DMS 273 (cell line): ENCODE data around the gene RHOBTB3.
"Not testable (repeated sequence)": the region's sequence is repeated elsewhere in the genome, so short reads cannot be mapped to it uniquely, and the experiment has no call there.

Experiments used
- DNase-seq: peaks from one replicate; lab custom pipeline; 2025; ENCODE audit not compliant: unreplicated experiment; lab: John Stamatoyannopoulos, UW

The RHOBTB3 gene, protein sequence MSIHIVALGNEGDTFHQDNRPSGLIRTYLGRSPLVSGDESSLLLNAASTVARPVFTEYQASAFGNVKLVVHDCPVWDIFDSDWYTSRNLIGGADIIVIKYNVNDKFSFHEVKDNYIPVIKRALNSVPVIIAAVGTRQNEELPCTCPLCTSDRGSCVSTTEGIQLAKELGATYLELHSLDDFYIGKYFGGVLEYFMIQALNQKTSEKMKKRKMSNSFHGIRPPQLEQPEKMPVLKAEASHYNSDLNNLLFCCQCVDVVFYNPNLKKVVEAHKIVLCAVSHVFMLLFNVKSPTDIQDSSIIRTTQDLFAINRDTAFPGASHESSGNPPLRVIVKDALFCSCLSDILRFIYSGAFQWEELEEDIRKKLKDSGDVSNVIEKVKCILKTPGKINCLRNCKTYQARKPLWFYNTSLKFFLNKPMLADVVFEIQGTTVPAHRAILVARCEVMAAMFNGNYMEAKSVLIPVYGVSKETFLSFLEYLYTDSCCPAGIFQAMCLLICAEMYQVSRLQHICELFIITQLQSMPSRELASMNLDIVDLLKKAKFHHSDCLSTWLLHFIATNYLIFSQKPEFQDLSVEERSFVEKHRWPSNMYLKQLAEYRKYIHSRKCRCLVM

DNA sequence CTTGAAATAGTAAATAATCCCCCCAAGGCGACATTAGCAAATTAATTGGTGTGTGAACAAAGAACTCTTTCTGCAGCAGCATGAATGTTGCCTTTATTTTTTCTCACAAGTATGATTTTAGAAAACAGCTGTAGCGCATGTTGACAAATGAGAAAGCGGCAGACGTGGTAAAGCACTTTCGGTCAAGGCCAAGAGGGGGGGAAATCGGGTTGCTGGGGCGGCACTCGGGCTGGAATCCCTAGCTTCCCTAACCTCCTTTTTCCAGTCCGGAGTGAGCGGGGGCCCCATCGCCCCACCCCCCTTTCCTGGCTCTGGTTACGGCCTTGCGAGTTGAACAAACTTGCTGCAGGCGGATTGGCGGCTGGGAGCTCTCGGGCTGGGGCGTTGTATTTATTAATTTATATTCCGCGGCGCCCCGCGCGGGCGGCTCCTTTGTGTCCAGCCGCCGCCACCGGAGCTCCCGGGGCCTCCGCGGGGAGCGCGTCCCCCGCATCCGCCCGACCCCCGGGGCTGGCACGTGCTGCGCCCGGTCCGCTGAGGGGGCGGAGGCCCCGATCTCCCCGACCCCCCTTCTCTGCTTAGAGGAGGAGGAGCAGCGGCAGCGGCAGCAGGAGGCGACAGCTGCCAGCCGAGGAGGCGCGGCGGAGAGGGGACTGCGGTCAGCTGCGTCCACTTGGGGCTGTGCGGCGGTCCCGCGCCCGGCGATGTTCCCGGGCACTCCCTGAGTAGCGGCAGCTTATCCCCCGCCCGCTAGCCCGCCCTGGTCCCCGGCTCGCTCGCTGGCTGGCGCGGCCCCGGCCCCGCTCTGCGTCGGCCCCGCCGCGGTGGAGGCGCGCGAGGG, at the start of gene RHOBTB3:
Gene RHOBTB3, plus strand, starts transcription at position 607 of the 841 bp plus-strand sequence. CDS start 347 bp downstream, outside the sequence.
- DNase-seq: peak; percentile 96

GRCh38 chr5:95682891-95683290, 48.2 kb upstream of the RHOBTB3 start, which contains the start of gene SPATA9:
Gene SPATA9, minus strand, starts transcription at chr5:95682991. Its CDS starts 137 bp downstream, at chr5:95682854.
- DNase-seq: no peak

GRCh38 chr5:95684361-95684760, 46.8 kb upstream of the RHOBTB3 start:
- no peak for DNase-seq

DNA sequence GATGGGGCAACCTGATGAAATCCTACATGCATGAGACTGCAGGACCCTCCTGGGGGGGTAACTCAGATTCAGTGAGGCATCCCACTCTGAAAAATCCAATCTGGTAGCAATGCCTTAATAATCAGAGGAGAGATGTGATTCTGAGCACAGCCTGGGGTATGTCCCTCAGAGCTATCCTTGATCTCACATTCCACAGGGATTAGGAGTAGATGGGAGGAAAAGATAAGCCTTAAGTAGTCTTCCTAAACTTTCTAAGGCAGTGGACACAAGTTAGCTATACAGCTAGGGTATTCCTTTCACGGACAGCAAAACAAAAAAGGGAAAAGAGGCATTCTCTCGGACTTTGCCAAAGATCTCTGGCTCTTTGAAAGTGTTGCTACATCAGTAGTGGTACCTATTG, 44.5 kb upstream of the RHOBTB3 start:
- no peak for DNase-seq

GRCh38 chr5:95689680-95690079, 41.5 kb upstream of the RHOBTB3 start:
- DNase-seq: no peak

DNA sequence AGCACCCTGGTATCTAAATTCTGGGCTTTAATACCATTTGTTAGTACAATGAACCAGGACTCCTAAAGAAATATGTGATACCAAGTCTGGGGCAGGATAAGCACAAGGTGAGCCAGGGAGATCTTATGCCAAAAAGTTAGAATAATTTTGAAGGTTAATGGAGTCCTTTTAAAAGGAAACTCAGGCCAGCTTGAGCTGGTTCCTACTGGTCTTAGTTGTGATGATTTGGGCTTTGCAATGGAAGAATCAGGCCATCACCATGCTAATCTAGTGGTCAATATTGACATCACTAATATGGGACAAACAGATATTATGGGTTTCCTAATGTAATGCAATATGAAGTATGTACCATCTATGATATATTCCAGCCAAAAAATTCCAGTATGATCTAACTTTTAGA, 40.8 kb upstream of the RHOBTB3 start:
- DNase-seq: no peak

GRCh38 chr5:95697781-95698681, 33.1 kb upstream of the RHOBTB3 start:
- peak; percentile 47 for DNase-seq

- no peak for DNase-seq
These were observed 31.8 kb upstream of the RHOBTB3 start for GRCh38 chr5:95699337-95699736.

DNA sequence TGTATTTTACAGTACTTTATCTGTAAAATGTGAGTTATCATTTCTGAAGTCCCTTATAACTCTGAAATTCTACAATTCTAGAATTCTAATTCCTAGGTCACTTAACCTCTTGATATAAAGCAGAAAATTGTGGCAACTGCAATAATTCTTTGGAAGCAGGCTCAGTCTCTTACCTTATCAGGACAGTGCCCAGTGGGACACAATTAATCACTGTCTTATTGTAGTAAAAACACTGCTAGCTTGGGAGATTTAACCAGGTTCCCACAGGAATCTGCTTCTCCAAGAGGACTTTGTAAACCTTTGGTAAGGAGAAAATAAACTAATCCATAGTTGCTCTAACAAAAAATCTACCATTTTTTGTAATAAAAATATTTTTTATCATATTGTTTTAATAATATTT, 30.1 kb upstream of the RHOBTB3 start:
- DNase-seq: no peak

- DNase-seq: peak; percentile 18
These were observed 27.0 kb upstream of the RHOBTB3 start for GRCh38 chr5:95704150-95704549.

DNA sequence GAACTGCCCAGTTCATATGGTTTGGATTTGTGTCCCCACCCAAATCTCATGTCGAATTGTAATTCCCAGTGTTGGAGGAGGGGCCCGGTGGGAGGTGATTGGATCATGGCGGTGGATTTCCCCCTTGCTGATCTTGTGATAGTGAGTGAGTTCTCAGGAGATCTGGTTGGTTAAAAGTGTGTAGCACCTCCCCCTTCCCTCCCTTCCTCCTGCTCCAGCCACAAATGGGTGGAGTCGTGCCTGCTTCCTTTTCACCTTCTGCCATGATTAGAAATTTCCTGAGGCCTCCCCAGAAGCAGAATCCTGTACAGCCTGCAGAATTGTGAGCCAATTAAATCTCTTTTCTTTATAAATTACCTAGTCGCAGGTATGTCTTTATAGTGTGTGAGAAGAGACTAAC, 24.9 kb upstream of the RHOBTB3 start:
- not testable (repeated sequence) for DNase-seq

DNA sequence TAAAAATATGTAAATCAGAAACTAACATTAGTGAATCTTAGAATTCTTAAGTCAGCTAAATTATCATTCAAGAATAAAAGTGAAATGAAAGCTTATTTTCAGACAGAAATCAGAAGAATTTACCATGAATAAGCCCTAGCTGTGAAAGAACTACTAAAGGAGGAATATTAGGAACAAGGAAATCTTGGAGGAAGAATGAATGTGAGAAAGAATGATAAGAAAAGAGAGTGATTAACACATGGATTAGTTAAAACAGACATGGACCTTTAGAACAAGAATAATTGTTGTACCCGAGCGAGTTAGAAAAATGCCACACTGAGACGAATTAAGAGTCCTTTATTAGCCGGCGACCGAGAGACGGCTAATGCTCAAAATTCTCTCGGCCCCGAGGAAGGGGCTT, 24.1 kb upstream of the RHOBTB3 start:
- no peak for DNase-seq

GRCh38 chr5:95707534-95708188, 23.5 kb upstream of the RHOBTB3 start:
- DNase-seq: not testable (repeated sequence)

DNA sequence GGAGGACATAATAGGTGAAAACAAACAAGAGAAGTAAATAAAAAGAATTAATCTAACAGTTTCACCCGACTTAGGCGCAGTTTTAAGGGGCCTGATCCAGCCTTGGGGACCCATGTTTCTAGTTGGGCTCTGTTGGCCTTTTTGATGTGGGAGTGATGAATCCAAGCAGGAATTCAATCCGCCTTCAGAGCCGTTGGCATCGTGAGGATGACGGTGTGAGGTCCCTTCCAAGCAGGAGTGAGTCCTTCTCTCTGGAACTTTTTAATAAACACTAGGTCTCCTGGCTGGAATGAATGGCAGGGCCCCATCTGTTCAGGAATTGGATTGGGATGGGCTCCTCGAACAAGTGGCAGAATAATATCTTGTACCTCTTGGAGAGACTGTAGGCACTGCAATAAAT, 22.3 kb upstream of the RHOBTB3 start:
- DNase-seq: peak; percentile 9

DNA sequence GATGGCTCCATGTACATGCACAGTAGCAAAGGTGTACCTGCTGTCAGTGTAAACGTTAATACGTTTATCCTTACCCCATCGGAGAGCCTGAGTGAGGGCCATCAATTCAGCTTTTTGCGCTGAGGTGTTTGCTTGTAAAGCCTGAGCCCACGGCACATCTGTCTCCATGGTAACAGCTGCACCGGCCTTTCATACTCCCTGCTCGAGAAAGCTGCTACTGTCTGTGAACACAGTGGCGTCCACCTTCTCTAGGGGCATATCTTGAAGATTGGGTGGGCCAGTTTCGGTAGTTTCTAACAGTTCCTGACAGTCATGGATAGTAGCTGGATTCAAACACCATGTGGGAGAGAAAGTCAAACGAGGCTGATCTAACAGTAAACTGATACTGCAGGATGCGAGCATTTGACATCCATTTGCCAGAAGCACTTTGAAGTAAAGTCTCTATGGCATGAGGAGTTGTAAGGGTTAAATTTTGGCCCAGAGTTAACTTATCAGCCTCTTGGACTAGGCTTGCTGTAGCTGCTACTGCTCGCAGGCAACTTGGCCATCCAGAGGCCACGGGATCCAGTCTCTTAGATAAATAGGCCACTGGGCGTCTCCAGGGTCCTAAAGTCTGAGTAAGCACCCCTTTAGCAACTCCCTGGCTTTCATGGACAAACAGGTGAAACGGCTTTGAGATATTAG, 21.0 kb upstream of the RHOBTB3 start:
- peak; percentile 51 for DNase-seq

DNA sequence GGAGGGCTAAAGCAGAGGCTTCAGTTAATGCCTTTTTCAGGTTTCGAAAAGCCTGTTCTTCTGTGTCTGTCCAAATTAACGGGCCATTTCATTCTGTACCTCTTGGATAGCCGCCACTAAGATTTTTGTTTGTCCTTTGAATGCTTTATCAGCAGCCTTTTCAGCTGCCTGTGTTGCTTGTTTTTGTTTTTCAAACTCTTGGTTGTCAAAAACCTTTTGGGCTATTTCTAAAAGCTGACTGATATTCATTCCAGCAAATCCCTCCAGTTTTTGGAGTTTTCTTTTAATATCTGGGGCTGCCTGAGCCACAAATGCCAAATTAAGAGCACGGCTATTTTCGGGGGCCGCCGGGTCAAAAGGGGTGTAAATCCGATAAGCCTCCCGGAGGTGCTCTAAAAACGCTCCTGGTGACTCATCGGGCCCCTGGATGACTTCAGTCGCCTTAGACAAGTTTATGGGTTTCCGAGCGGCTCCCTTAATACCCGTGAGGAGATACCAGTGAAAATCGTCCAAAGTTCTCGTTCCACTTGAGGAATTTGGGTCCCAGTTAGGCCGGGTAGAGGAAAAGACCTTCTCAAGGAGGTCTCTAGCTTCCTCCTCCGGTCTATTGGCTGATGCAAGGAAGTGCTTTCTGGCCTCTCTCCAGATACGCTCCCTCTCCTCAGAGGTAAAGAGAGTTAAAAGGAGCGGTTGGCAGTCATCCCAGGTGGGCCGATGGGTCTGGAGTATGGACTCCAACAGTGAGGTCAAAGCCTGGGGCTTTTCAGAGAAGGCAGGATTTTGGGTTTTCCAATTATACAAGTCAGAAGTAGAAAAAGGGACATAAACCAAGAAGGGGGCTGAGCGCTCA, 20.3 kb upstream of the RHOBTB3 start:
- DNase-seq: peak; percentile 50

GRCh38 chr5:95711501-95712346, 19.4 kb upstream of the RHOBTB3 start:
- peak; percentile 19 for DNase-seq
